Activated naive CD8-positive, alpha-beta T cell treated with anti-CD3 and anti-CD28 coated beads, Interleukin-2, amount 50 U/mL, for 24 hours (primary cell): ENCODE measurements around the gene MTARC1.
A peak's percentile ranks its signal among the peaks of the same experiment; 100 is the strongest.

ENCODE experiments used
- ATAC-seq: fragments of 150-1000 bp; cut with Tn5 transposase; one replicate; pipeline ENCODE4 v1.10.0; 2021
- DNase-seq: peaks from one replicate; pipeline ENCODE4 v3.0.0; 2021
- H3K27ac Mint-ChIP-seq: one replicate; pipeline ENCODE4 v1.8.0; 2021; ENCODE audit warnings: mild to moderate bottlenecking, mixed read lengths
- H3K27me3 Mint-ChIP-seq: one replicate; pipeline ENCODE4 v1.8.0; 2021; ENCODE audit warnings: mixed read lengths
- H3K36me3 Mint-ChIP-seq: one replicate; pipeline ENCODE4 v1.8.0; 2021; ENCODE audit warnings: low read depth, mixed read lengths
- H3K4me1 Mint-ChIP-seq: one replicate; pipeline ENCODE4 v1.8.0; 2021; ENCODE audit warnings: mixed read lengths
- H3K4me3 Mint-ChIP-seq: one replicate; pipeline ENCODE4 v1.8.0; 2021; ENCODE audit warnings: mild to moderate bottlenecking, moderate library complexity, mixed read lengths
- H3K9me3 Mint-ChIP-seq: one replicate; pipeline ENCODE4 v1.8.0; 2021; ENCODE audit warnings: mixed read lengths

The MTARC1 gene

GRCh38 chr1:220807726-220808125 lies 21.0 kb downstream of the MTARC1 start:
- Mint-ChIP-seq H3K4me3 (no peak overlapping the region), H3K27ac (no peak overlapping the region), H3K36me3 (no peaks in the 10 kb centered on the region), H3K4me1 (no peaks in the 10 kb centered on the region), H3K27me3 (peaks cover 12% of the 10 kb centered on the region), H3K9me3 (no peaks in the 10 kb centered on the region)
- ATAC-seq = no peak
- no peak for DNase-seq

- DNase-seq = no peak
- Mint-ChIP-seq H3K9me3 (no peaks in the 10 kb centered on the region), H3K27me3 (peaks cover 11% of the 10 kb centered on the region), H3K4me3 (no peak overlapping the region), H3K27ac (no peak overlapping the region), H3K4me1 (no peaks in the 10 kb centered on the region), H3K36me3 (no peaks in the 10 kb centered on the region)
- no peak for ATAC-seq
Observed at GRCh38 chr1:220808345-220809186, 21.9 kb downstream of the MTARC1 start.

GRCh38 chr1:220809187-220809550 lies 22.5 kb downstream of the MTARC1 start:
- H3K27me3 Mint-ChIP-seq = peaks cover 9% of the 10 kb centered on the region

GRCh38 chr1:220809704-220810103 lies 23.0 kb downstream of the MTARC1 start:
- no peak for ATAC-seq
- no peaks in the 10 kb centered on the region for H3K4me1 Mint-ChIP-seq
- no peak for DNase-seq
- H3K36me3 Mint-ChIP-seq = no peaks in the 10 kb centered on the region
- H3K27me3 Mint-ChIP-seq = peaks cover 11% of the 10 kb centered on the region
- no peak overlapping the region for H3K27ac Mint-ChIP-seq
- no peak overlapping the region for H3K4me3 Mint-ChIP-seq
- no peaks in the 10 kb centered on the region for H3K9me3 Mint-ChIP-seq

More at GRCh38 chr1:220809187-220809550, 22.5 kb downstream of the MTARC1 start:
- ATAC-seq (no peak), DNase-seq (no peak)
- H3K4me1 Mint-ChIP-seq = no peaks in the 10 kb centered on the region
- H3K27ac Mint-ChIP-seq = no peak overlapping the region
- no peak overlapping the region for H3K4me3 Mint-ChIP-seq
- H3K9me3 Mint-ChIP-seq = no peaks in the 10 kb centered on the region
- no peaks in the 10 kb centered on the region for H3K36me3 Mint-ChIP-seq

GRCh38 chr1:220810179-220810653 lies 23.5 kb downstream of the MTARC1 start:
- DNase-seq (peak; percentile 67), ATAC-seq (peak; percentile 79)
- Mint-ChIP-seq H3K4me3 (peak overlapping the region; percentile 14), H3K27ac (no peak overlapping the region), H3K27me3 (peaks cover 11% of the 10 kb centered on the region), H3K4me1 (no peaks in the 10 kb centered on the region), H3K9me3 (no peaks in the 10 kb centered on the region), H3K36me3 (no peaks in the 10 kb centered on the region)

- no peaks in the 10 kb centered on the region for H3K9me3 Mint-ChIP-seq
- no peak for DNase-seq
- ATAC-seq = no peak
Observed at GRCh38 chr1:220810963-220811362, 24.2 kb downstream of the MTARC1 start.

GRCh38 chr1:220811695-220812094 lies 25.0 kb downstream of the MTARC1 start:
- no peak overlapping the region for H3K27ac Mint-ChIP-seq
- H3K4me3 Mint-ChIP-seq = no peak overlapping the region
- H3K36me3 Mint-ChIP-seq = no peaks in the 10 kb centered on the region
- H3K9me3 Mint-ChIP-seq = no peaks in the 10 kb centered on the region
- DNase-seq (no peak), ATAC-seq (no peak)
- no peaks in the 10 kb centered on the region for H3K4me1 Mint-ChIP-seq
- peaks cover 11% of the 10 kb centered on the region for H3K27me3 Mint-ChIP-seq

More at GRCh38 chr1:220810963-220811362, 24.2 kb downstream of the MTARC1 start:
- no peaks in the 10 kb centered on the region for H3K36me3 Mint-ChIP-seq
- peaks cover 11% of the 10 kb centered on the region for H3K27me3 Mint-ChIP-seq
- no peaks in the 10 kb centered on the region for H3K4me1 Mint-ChIP-seq
- no peak overlapping the region for H3K27ac Mint-ChIP-seq
- H3K4me3 Mint-ChIP-seq = no peak overlapping the region

- no peaks in the 10 kb centered on the region for H3K9me3 Mint-ChIP-seq
- H3K4me1 Mint-ChIP-seq = no peaks in the 10 kb centered on the region
- ATAC-seq (no peak), DNase-seq (no peak)
- H3K27ac Mint-ChIP-seq = no peak overlapping the region
- peaks cover 9% of the 10 kb centered on the region for H3K27me3 Mint-ChIP-seq
- no peak overlapping the region for H3K4me3 Mint-ChIP-seq
- H3K36me3 Mint-ChIP-seq = no peaks in the 10 kb centered on the region
Observed at GRCh38 chr1:220812308-220812707, 25.6 kb downstream of the MTARC1 start.

GRCh38 chr1:220813013-220813412 lies 26.3 kb downstream of the MTARC1 start:
- H3K27ac Mint-ChIP-seq = no peak overlapping the region
- DNase-seq = no peak
- H3K4me1 Mint-ChIP-seq = no peaks in the 10 kb centered on the region
- no peaks in the 10 kb centered on the region for H3K9me3 Mint-ChIP-seq
- H3K4me3 Mint-ChIP-seq = no peak overlapping the region
- peaks cover 10% of the 10 kb centered on the region for H3K27me3 Mint-ChIP-seq
- ATAC-seq = no peak
- no peaks in the 10 kb centered on the region for H3K36me3 Mint-ChIP-seq

- H3K4me1 Mint-ChIP-seq = no peaks in the 10 kb centered on the region
- no peak overlapping the region for H3K4me3 Mint-ChIP-seq
- no peak overlapping the region for H3K27ac Mint-ChIP-seq
- peaks cover 12% of the 10 kb centered on the region for H3K27me3 Mint-ChIP-seq
- DNase-seq = no peak
- H3K9me3 Mint-ChIP-seq = no peaks in the 10 kb centered on the region
- ATAC-seq = no peak
- H3K36me3 Mint-ChIP-seq = no peaks in the 10 kb centered on the region
Observed at GRCh38 chr1:220815409-220815808, 28.7 kb downstream of the MTARC1 start.

- Mint-ChIP-seq H3K4me3 (no peak overlapping the region), H3K27ac (no peak overlapping the region), H3K27me3 (peaks cover 5% of the 10 kb centered on the region), H3K9me3 (no peaks in the 10 kb centered on the region), H3K36me3 (no peaks in the 10 kb centered on the region), H3K4me1 (no peaks in the 10 kb centered on the region)
- DNase-seq (no peak), ATAC-seq (no peak)
Observed at GRCh38 chr1:220817907-220818306, 31.2 kb downstream of the MTARC1 start.

GRCh38 chr1:220818421-220819173 lies 31.9 kb downstream of the MTARC1 start:
- no peak for ATAC-seq

GRCh38 chr1:220819467-220820026 lies 32.8 kb downstream of the MTARC1 start:
- ATAC-seq = no peak
- no peaks in the 10 kb centered on the region for H3K9me3 Mint-ChIP-seq
- H3K4me1 Mint-ChIP-seq = no peaks in the 10 kb centered on the region
- peaks cover 8% of the 10 kb centered on the region for H3K27me3 Mint-ChIP-seq
- H3K27ac Mint-ChIP-seq = no peak overlapping the region
- DNase-seq = no peak
- no peak overlapping the region for H3K4me3 Mint-ChIP-seq
- H3K36me3 Mint-ChIP-seq = no peaks in the 10 kb centered on the region

More at GRCh38 chr1:220818421-220819173, 31.9 kb downstream of the MTARC1 start:
- no peak overlapping the region for H3K4me3 Mint-ChIP-seq
- no peaks in the 10 kb centered on the region for H3K36me3 Mint-ChIP-seq
- H3K27me3 Mint-ChIP-seq = peaks cover 7% of the 10 kb centered on the region
- H3K9me3 Mint-ChIP-seq = no peaks in the 10 kb centered on the region
- DNase-seq = no peak
- no peak overlapping the region for H3K27ac Mint-ChIP-seq
- no peaks in the 10 kb centered on the region for H3K4me1 Mint-ChIP-seq

GRCh38 chr1:220824031-220824989 lies 37.6 kb downstream of the MTARC1 start:
- DNase-seq (no peak), ATAC-seq (no peak)
- H3K4me3 Mint-ChIP-seq = no peak overlapping the region
- H3K27ac Mint-ChIP-seq = no peak overlapping the region
- no peaks in the 10 kb centered on the region for H3K4me1 Mint-ChIP-seq
- no peaks in the 10 kb centered on the region for H3K9me3 Mint-ChIP-seq
- no peaks in the 10 kb centered on the region for H3K36me3 Mint-ChIP-seq
- peaks cover 14% of the 10 kb centered on the region for H3K27me3 Mint-ChIP-seq
